Measurements from ENCODE around the gene NBPF10. TPM values are rescaled to one million over a fixed set of nuclear protein-coding genes. Genes with fewer than 3 reads are reported as not detected.
A peak's percentile ranks its signal among the peaks of the same experiment; 100 is the strongest.
"Not testable (repeated sequence)": the region's sequence is repeated elsewhere in the genome, so short reads cannot be mapped to it uniquely, and the experiment has no call there.

Gene NBPF10
- 1 to 10 TPM; 1.7 to 1.8 TPM for total RNA-seq
- under 1 TPM; 0.01 to 0.10 (median 0.02) TPM for polyA plus RNA-seq
- 4.0 to 8.4 (median 5.2) reads per million in 6 experiments for total RNA-seq

DNA sequence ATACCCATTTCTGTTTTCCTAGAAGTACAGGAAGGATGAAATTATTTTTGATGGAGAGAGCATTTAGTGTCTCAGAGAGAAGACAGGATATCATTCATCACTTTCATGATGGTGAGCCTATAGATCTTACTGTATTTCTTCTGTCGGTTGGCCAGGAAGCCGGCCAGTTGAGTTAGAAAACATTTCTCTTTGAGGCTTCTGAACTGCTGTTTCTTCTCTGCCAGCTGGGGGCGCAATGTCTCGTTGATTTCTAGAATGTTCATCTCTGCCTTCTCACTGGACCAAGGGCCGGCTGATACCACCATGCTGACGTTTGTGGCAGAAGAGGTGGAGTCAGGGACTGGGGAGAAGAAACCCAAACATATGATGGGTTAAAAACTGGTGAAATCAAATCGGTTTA lies at the start of gene NBPF10:
NBPF10 (minus strand) TSS at position 340 of the 400 bp plus-strand sequence; CDS start at position 305, 35 bp downstream.
- H3K27ac Mint-ChIP-seq, H3K4me3 Mint-ChIP-seq, ATAC-seq, H3K9me3 Mint-ChIP-seq, H3K27me3 Mint-ChIP-seq, POLR2A ChIA-PET, H3K36me3 Mint-ChIP-seq, H3K4me1 Mint-ChIP-seq: not testable (repeated sequence)
- DNase-seq: peak in 3 of 10 donors; percentile 4 to 8 (median 5)

- H3K27me3 Mint-ChIP-seq, POLR2A ChIA-PET, H3K36me3 Mint-ChIP-seq, DNase-seq, ATAC-seq, H3K9me3 Mint-ChIP-seq, H3K4me3 Mint-ChIP-seq, H3K4me1 Mint-ChIP-seq, H3K27ac Mint-ChIP-seq: not testable (repeated sequence)
Observed at GRCh38 chr1:146174531-146174930, 29.9 kb upstream of the NBPF10 start.

- H3K36me3 Mint-ChIP-seq, DNase-seq, H3K9me3 Mint-ChIP-seq, POLR2A ChIA-PET, H3K27ac Mint-ChIP-seq, H3K4me3 Mint-ChIP-seq, H3K27me3 Mint-ChIP-seq, H3K4me1 Mint-ChIP-seq, ATAC-seq: not testable (repeated sequence)
Observed at GRCh38 chr1:146167740-146168139, 23.1 kb upstream of the NBPF10 start.

DNA sequence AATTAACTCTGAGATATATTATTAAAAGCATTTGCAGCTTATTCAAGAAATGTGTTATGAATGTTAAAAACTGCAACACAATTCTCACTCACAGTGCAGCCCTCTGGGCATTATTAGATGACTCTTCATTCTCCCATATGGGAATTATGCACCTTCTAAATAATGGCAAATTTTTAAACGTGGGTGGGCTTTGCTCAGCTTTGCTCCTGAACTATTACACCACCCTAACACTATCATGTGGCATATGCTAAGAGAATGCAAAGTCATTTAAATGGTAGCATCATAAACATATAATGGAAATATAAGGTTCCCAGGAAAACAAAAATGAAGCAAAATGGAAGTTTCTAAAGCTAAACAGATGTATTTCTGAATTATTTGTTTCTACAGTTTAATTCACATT lies 22.7 kb upstream of the NBPF10 start:
- H3K9me3 Mint-ChIP-seq, DNase-seq, H3K27ac Mint-ChIP-seq, POLR2A ChIA-PET, H3K4me3 Mint-ChIP-seq, H3K27me3 Mint-ChIP-seq, H3K4me1 Mint-ChIP-seq, H3K36me3 Mint-ChIP-seq, ATAC-seq: not testable (repeated sequence)

Other genes with a start within 250 kb of the NBPF10 start
- 1 to 10 TPM; 5.0 to 5.1 TPM for gene ITGA10, start 234.8 kb downstream of the NBPF10 start, total RNA-seq
- not detected for gene ITGA10, start 234.8 kb downstream of the NBPF10 start, polyA plus RNA-seq
- gene PEX11B, start 226.1 kb downstream of the NBPF10 start, total RNA-seq: 10 to 100 TPM; 37.5 to 39.7 TPM
- 10 to 100 TPM; 35.3 to 50.3 (median 44.0) TPM for gene PEX11B, start 226.1 kb downstream of the NBPF10 start, polyA plus RNA-seq
- 100 to 1,000 TPM; 135 to 138 TPM for gene RBM8A, start 217.3 kb downstream of the NBPF10 start, total RNA-seq
- 100 to 1,000 TPM; 127 to 191 (median 148) TPM for gene RBM8A, start 217.3 kb downstream of the NBPF10 start, polyA plus RNA-seq
- 10 to 100 TPM; 54.6 to 59.4 TPM for gene LIX1L, start 186.8 kb downstream of the NBPF10 start, total RNA-seq
- 10 to 100 TPM; 26.3 to 31.7 (median 29.3) TPM for gene LIX1L, start 186.8 kb downstream of the NBPF10 start, polyA plus RNA-seq
- 1 to 10 TPM in 1 of 2 experiments, under 1 TPM in 1; 0.96 to 1.6 TPM for gene ANKRD34A, start 180.2 kb downstream of the NBPF10 start, total RNA-seq
- under 1 TPM; 0.12 to 0.38 (median 0.25) TPM for gene ANKRD34A, start 180.2 kb downstream of the NBPF10 start, polyA plus RNA-seq
- 10 to 100 TPM; 32.5 to 34.4 TPM for gene POLR3GL, start 180.1 kb downstream of the NBPF10 start, total RNA-seq
- 100 to 1,000 TPM in 1 of 3 donors, 10 to 100 TPM in 2; 98.4 to 101 (median 98.6) TPM for gene POLR3GL, start 180.1 kb downstream of the NBPF10 start, polyA plus RNA-seq
- gene TXNIP, start 148.2 kb downstream of the NBPF10 start, total RNA-seq: 100 to 1,000 TPM; 836 to 848 TPM
- gene TXNIP, start 148.2 kb downstream of the NBPF10 start, polyA plus RNA-seq: 1,000 to 10,000 TPM; 4,009 to 5,114 (median 5,016) TPM
- gene HJV, start 123.1 kb downstream of the NBPF10 start, total RNA-seq: not detected
- gene HJV, start 123.1 kb downstream of the NBPF10 start, polyA plus RNA-seq: not detected
- gene NOTCH2NLA, start 84.2 kb upstream of the NBPF10 start, total RNA-seq: 10 to 100 TPM; 59.8 to 62.9 TPM
- 10 to 100 TPM; 11.9 to 13.4 (median 13.4) TPM for gene NOTCH2NLA, start 84.2 kb upstream of the NBPF10 start, polyA plus RNA-seq